Superior temporal gyrus (tissue), 1 donor: ENCODE results near the gene RAD18.

ENCODE experiments used
- DNase-seq: peaks from one replicate; pipeline ENCODE4 v3.0.0-alpha.2; 2016; ENCODE audit errors: extremely low spot score

The RAD18 gene

GRCh38 chr3:8964436-8965370 lies 1.4 kb upstream of the RAD18 start:
- DNase-seq = peak; percentile 11

- no peak for DNase-seq
These were observed 928 bp downstream of the RAD18 start for GRCh38 chr3:8962226-8962861.

GRCh38 chr3:8959668-8960067 lies 3.6 kb downstream of the RAD18 start:
- DNase-seq = no peak

- DNase-seq = no peak
These were observed 8.1 kb downstream of the RAD18 start for GRCh38 chr3:8954938-8955763.

GRCh38 chr3:8953313-8953712 lies 10.0 kb downstream of the RAD18 start:
- DNase-seq = no peak

GRCh38 chr3:8952130-8952529 lies 11.1 kb downstream of the RAD18 start:
- no peak for DNase-seq

GRCh38 chr3:8945890-8946600 lies 17.2 kb downstream of the RAD18 start:
- DNase-seq = no peak

GRCh38 chr3:8942746-8943488 lies 20.4 kb downstream of the RAD18 start:
- DNase-seq = no peak

GRCh38 chr3:8942115-8942514 lies 21.2 kb downstream of the RAD18 start:
- DNase-seq = no peak

GRCh38 chr3:8938021-8938420 lies 25.3 kb downstream of the RAD18 start:
- DNase-seq = no peak

- DNase-seq = no peak
These were observed 25.9 kb downstream of the RAD18 start for GRCh38 chr3:8937064-8938020.

- DNase-seq = no peak
These were observed 30.8 kb downstream of the RAD18 start for GRCh38 chr3:8932507-8932906.

GRCh38 chr3:8931342-8931741 lies 31.9 kb downstream of the RAD18 start:
- peak; percentile 37 for DNase-seq

- no peak for DNase-seq
These were observed 33.4 kb downstream of the RAD18 start for GRCh38 chr3:8929860-8930259.

- DNase-seq = no peak
These were observed 48.8 kb downstream of the RAD18 start for GRCh38 chr3:8914491-8914890.

- DNase-seq = no peak
These were observed 51.5 kb downstream of the RAD18 start for GRCh38 chr3:8911781-8912180.

- DNase-seq = no peak
These were observed 54.1 kb downstream of the RAD18 start for GRCh38 chr3:8909160-8909559.

- no peak for DNase-seq
These were observed 60.1 kb downstream of the RAD18 start for GRCh38 chr3:8903191-8903590.

GRCh38 chr3:8900869-8901268 lies 62.4 kb downstream of the RAD18 start:
- DNase-seq = no peak
